HG03175 (cell line): ENCODE data around the gene GPR75.

Experiments used
- ATAC-seq: cut with Tn5 transposase; IDR thresholded peaks from one replicate; pipeline ENCODE4 v1.9.1; 2021; ENCODE audit warnings: mild to moderate bottlenecking, moderate library complexity; ENCODE audit not compliant: unreplicated experiment

GPR75 gene

GRCh38 chr2:53859206-53860181 is at the start of gene GPR75:
Gene GPR75 (minus strand): TSS chr2:53859967. CDS start chr2:53854756, 5,211 bp downstream.
- ATAC-seq, result no peak

- no peak for ATAC-seq
These were observed 47.8 kb upstream of the GPR75 start for GRCh38 chr2:53907582-53907981.

GRCh38 chr2:53905396-53905795 is 45.6 kb upstream of the GPR75 start:
- ATAC-seq, result no peak

- no peak for ATAC-seq
These were observed 43.2 kb upstream of the GPR75 start for GRCh38 chr2:53903011-53903410.

GRCh38 chr2:53901192-53901591 is 41.4 kb upstream of the GPR75 start:
- ATAC-seq, result no peak

GRCh38 chr2:53896864-53897263 is 37.1 kb upstream of the GPR75 start:
- no peak for ATAC-seq

- no peak for ATAC-seq
These were observed 26.9 kb upstream of the GPR75 start for GRCh38 chr2:53886406-53887280.

GRCh38 chr2:53884883-53885282 is 25.1 kb upstream of the GPR75 start:
- no peak for ATAC-seq

- ATAC-seq, result no peak
These were observed 22.2 kb upstream of the GPR75 start for GRCh38 chr2:53881986-53882385.

GRCh38 chr2:53881360-53881759 is 21.6 kb upstream of the GPR75 start:
- ATAC-seq, result no peak

- no peak for ATAC-seq
These were observed 21.0 kb upstream of the GPR75 start for GRCh38 chr2:53880756-53881155.

- ATAC-seq, result no peak
These were observed 17.8 kb upstream of the GPR75 start for GRCh38 chr2:53877556-53877955.

- no peak for ATAC-seq
These were observed 17.3 kb upstream of the GPR75 start for GRCh38 chr2:53877112-53877511.

GRCh38 chr2:53874401-53874950 is 14.7 kb upstream of the GPR75 start:
- no peak for ATAC-seq

- ATAC-seq, result no peak
These were observed 8.0 kb upstream of the GPR75 start for GRCh38 chr2:53867773-53868172.

GRCh38 chr2:53867169-53867568 is 7.4 kb upstream of the GPR75 start:
- no peak for ATAC-seq

GRCh38 chr2:53865962-53866361 is 6.2 kb upstream of the GPR75 start:
- ATAC-seq, result no peak

- ATAC-seq, result no peak
These were observed 5.5 kb upstream of the GPR75 start for GRCh38 chr2:53865264-53865663.

GRCh38 chr2:53863538-53864227 is 3.9 kb upstream of the GPR75 start:
- ATAC-seq, result no peak

- ATAC-seq, result no peak
These were observed 2.1 kb upstream of the GPR75 start for GRCh38 chr2:53861824-53862223.

GRCh38 chr2:53856272-53856671 is 3.5 kb downstream of the GPR75 start:
- ATAC-seq, result no peak
